ENCODE data around the gene DNAJC1. TPM values are rescaled to one million over a fixed set of nuclear protein-coding genes. Genes with fewer than 3 reads are reported as not detected.
A peak's percentile ranks its signal among the peaks of the same experiment; 100 is the strongest.

The DNAJC1 gene
- total RNA-seq, 2 experiments from 2014 or later: 20.6 to 28.1 TPM

GRCh38 chr10:21797533-21797932 lies 206.0 kb downstream of the DNAJC1 start:
- peaks cover 17% of the 10 kb centered on the region for H3K4me1 Mint-ChIP-seq
- H3K27ac Mint-ChIP-seq: peak overlapping the region; percentile 64
- peaks cover 22% of the 10 kb centered on the region for H3K36me3 Mint-ChIP-seq (ENCODE audit: low read depth)
- ChIA-PET CTCF (no interaction called here), POLR2A (no interaction called here)
- H3K9me3 Mint-ChIP-seq (ENCODE audit: low read depth): no peaks in the 10 kb centered on the region
- no peak overlapping the region for H3K4me3 Mint-ChIP-seq
- no peak for DNase-seq
- H3K27me3 Mint-ChIP-seq: no peaks in the 10 kb centered on the region
- no peak for ATAC-seq
- intact Hi-C loops (cut with DNase I, micrococcal nuclease): no loop called here

DNA sequence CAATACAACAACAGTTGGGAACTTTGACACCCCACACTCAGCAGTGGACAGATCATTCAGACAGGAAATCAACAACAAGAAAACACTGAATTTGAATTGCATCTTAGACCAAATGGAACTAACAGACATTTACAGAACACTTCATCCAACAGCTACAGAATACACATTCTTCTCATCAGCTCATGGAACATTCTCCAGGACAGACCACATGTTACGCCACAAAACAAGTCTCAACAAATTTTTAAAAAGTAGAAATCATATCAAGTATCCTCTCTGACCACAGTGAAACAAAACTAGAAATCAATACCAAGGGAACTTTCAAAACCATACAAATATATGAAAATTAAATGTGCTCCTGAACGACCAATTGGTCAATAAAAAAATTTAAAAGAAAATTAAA lies 212.3 kb downstream of the DNAJC1 start:
- no peak for ATAC-seq
- no peaks in the 10 kb centered on the region for H3K27me3 Mint-ChIP-seq
- no peak for DNase-seq
- no peak overlapping the region for H3K27ac Mint-ChIP-seq
- CTCF ChIA-PET: interaction anchor here (0.7 kb wide), 1 partner anchor 18 kb away, joined by 3 read pairs; no protein-coding TSS in a partner anchor
- H3K4me1 Mint-ChIP-seq: peaks cover 2% of the 10 kb centered on the region
- no peak overlapping the region for H3K4me3 Mint-ChIP-seq
- H3K36me3 Mint-ChIP-seq (ENCODE audit: low read depth): peaks cover 11% of the 10 kb centered on the region
- intact Hi-C loops (cut with DNase I, micrococcal nuclease): no loop called here
- POLR2A ChIA-PET: no interaction called here
- peaks cover 8% of the 10 kb centered on the region for H3K9me3 Mint-ChIP-seq (ENCODE audit: low read depth)

- Mint-ChIP-seq H3K27me3 (no peaks in the 10 kb centered on the region), H3K36me3 (ENCODE audit: low read depth) (peaks cover 21% of the 10 kb centered on the region), H3K4me1 (peaks cover 11% of the 10 kb centered on the region), H3K9me3 (ENCODE audit: low read depth) (peaks cover 8% of the 10 kb centered on the region), H3K4me3 (no peak overlapping the region), H3K27ac (no peak overlapping the region)
- ATAC-seq: no peak
- ChIA-PET CTCF (no interaction called here), POLR2A (no interaction called here)
- intact Hi-C loops (cut with DNase I, micrococcal nuclease): no loop called here
- no peak for DNase-seq
Observed at GRCh38 chr10:21776883-21777282, 226.6 kb downstream of the DNAJC1 start.

DNA sequence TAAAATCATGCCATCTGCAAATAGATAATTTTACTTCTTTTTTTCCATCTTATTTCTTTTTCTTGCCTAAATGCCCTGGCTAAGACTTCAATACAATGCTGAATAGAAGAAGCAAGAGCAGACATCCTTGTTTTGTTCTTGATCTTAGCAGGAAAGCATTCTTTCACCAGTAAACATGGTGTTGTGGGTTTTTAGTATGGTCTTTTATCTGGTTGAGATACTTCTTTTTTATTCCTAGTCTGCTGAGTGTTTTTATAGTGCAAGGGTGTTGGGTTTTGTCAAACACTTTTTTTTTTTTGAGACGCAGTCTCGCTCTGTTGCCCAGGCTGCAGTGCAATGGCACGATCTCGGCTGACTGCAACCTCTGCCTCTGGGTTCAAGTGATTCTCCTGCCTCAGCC lies 232.3 kb downstream of the DNAJC1 start:
- DNase-seq (no peak), ATAC-seq (no peak)
- Mint-ChIP-seq H3K27ac (no peak overlapping the region), H3K9me3 (ENCODE audit: low read depth) (peaks cover 2% of the 10 kb centered on the region), H3K4me1 (peaks cover 4% of the 10 kb centered on the region), H3K27me3 (no peaks in the 10 kb centered on the region), H3K36me3 (ENCODE audit: low read depth) (peaks cover 6% of the 10 kb centered on the region), H3K4me3 (no peak overlapping the region)
- ChIA-PET POLR2A (no interaction called here), CTCF (interaction anchor here (0.6 kb wide), 1 partner anchor 253 kb away, joined by 5 read pairs; no protein-coding TSS in a partner anchor)
- intact Hi-C loops (cut with DNase I, micrococcal nuclease): no loop called here

DNA sequence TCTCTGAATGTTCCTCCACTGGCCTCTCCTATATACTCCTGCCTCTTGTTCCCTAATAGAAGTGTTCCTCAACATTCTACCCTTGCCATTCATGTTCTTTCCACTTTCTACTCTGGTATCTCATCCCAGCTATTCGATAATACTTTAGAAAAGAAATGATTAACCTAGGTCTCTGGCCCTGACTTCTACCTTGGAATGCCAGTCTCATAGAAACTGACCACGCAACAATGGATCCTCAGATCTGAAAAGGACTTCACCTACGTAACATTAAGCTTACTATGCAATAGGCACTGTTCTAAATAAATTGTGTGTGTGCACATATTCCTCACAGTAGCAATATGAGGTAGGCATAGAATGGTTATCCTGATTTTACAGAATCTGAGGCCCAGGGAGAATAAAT lies 234.5 kb downstream of the DNAJC1 start:
- intact Hi-C loops (cut with DNase I, micrococcal nuclease): no loop called here
- Mint-ChIP-seq H3K4me1 (peaks cover 13% of the 10 kb centered on the region), H3K4me3 (no peak overlapping the region), H3K27me3 (no peaks in the 10 kb centered on the region), H3K36me3 (ENCODE audit: low read depth) (peaks cover 10% of the 10 kb centered on the region), H3K9me3 (ENCODE audit: low read depth) (no peaks in the 10 kb centered on the region), H3K27ac (no peak overlapping the region)
- ChIA-PET POLR2A (interaction anchor here (0.7 kb wide), 1 partner anchor 38 kb away, joined by 4 read pairs; no protein-coding TSS in a partner anchor), CTCF (interaction anchor here (1.3 kb wide), 1 partner anchor 38 kb away, joined by 4 read pairs; no protein-coding TSS in a partner anchor)
- no peak for DNase-seq
- no peak for ATAC-seq

- no peak overlapping the region for H3K4me3 Mint-ChIP-seq
- H3K27me3 Mint-ChIP-seq: no peaks in the 10 kb centered on the region
- peak; percentile 14 for DNase-seq
- H3K27ac Mint-ChIP-seq: peak overlapping the region; percentile 79
- peaks cover 9% of the 10 kb centered on the region for H3K36me3 Mint-ChIP-seq (ENCODE audit: low read depth)
- H3K4me1 Mint-ChIP-seq: peaks cover 14% of the 10 kb centered on the region
- POLR2A ChIA-PET: no interaction called here
- CTCF ChIA-PET: no interaction called here
- ATAC-seq: peak; percentile 65
- no peaks in the 10 kb centered on the region for H3K9me3 Mint-ChIP-seq (ENCODE audit: low read depth)
- intact Hi-C loops (cut with DNase I, micrococcal nuclease): no loop called here
Observed at GRCh38 chr10:21764466-21765189, 238.9 kb downstream of the DNAJC1 start.

DNA sequence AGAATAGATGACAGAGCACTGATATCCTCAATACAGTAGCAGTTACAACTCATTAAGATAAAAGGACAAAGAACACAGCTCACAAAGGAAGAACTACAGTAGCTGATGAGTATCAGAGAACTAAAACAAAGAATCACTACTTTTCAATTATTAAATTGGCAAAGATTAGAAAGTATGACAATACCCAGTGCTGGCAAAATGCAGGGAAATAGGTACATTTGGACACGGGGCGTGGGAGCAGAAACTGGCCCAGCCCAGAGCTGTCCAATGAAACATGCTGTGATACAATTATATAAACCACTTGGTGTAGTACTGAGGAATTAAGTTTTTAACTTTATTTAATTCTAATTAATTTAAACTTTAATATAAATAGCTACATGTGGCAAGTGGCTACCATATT lies 243.2 kb downstream of the DNAJC1 start:
- ATAC-seq (no peak), DNase-seq (no peak)
- H3K27ac Mint-ChIP-seq: no peak overlapping the region
- intact Hi-C loops (cut with DNase I, micrococcal nuclease): no loop called here
- ChIA-PET CTCF (interaction anchor here (0.6 to 1.0 kb wide), 2 partner anchors 27 to 29 kb away, joined by 4 read pairs; no protein-coding TSS in a partner anchor), POLR2A (interaction anchor here (0.6 kb wide), 1 partner anchor 22 kb away, joined by 6 read pairs; no protein-coding TSS in a partner anchor)
- peaks cover 15% of the 10 kb centered on the region for H3K36me3 Mint-ChIP-seq (ENCODE audit: low read depth)
- no peak overlapping the region for H3K4me3 Mint-ChIP-seq
- H3K4me1 Mint-ChIP-seq: peaks cover 14% of the 10 kb centered on the region
- H3K27me3 Mint-ChIP-seq: no peaks in the 10 kb centered on the region
- no peaks in the 10 kb centered on the region for H3K9me3 Mint-ChIP-seq (ENCODE audit: low read depth)

DNA sequence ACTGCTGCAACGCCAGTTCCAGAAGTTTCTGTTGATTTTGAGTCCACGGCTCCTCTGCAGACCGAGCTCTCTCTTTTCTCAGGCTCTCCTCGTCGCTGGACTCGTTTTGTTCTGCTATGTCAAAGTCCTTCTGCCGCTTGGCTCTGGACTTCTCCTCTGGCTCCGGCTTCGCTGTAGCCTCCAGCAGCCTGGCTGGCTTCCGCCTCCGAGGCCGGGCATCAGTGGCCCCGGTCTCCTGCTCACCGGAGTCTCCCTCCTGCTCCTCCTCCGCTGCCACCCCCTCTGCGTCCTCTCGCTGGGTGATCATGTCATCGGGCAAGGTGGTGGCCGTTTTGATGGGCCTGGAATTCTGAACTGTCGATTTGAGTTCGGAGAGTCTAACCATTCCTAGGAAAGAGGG lies 244.3 kb downstream of the DNAJC1 start:
- H3K4me1 Mint-ChIP-seq: peaks cover 7% of the 10 kb centered on the region
- DNase-seq (no peak), ATAC-seq (no peak)
- H3K36me3 Mint-ChIP-seq (ENCODE audit: low read depth): peaks cover 12% of the 10 kb centered on the region
- POLR2A ChIA-PET: no interaction called here
- intact Hi-C loops (cut with DNase I, micrococcal nuclease): no loop called here
- H3K4me3 Mint-ChIP-seq: no peak overlapping the region
- CTCF ChIA-PET: no interaction called here
- no peaks in the 10 kb centered on the region for H3K27me3 Mint-ChIP-seq
- no peak overlapping the region for H3K27ac Mint-ChIP-seq
- H3K9me3 Mint-ChIP-seq (ENCODE audit: low read depth): no peaks in the 10 kb centered on the region

DNA sequence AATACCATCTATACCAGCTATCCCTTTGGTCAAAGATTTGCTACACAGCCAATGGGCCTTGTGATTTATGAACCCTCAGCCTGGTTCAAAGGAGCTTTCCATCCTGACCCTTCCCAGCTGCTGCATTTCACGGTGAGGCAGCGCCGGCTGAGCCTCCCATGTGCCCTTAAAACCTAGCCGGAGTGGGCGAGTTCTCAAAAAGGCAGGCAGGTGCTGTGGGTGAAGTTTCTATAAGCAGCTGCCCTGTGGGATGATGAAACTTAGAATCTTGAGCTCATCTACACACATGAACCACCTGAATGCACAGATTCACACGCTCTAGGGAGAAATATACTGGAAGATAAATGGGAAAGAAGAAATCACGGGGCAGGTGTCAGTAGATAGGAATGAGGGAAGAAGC lies 244.8 kb downstream of the DNAJC1 start:
- Mint-ChIP-seq H3K36me3 (ENCODE audit: low read depth) (peaks cover 9% of the 10 kb centered on the region), H3K4me1 (peaks cover 1% of the 10 kb centered on the region), H3K4me3 (no peak overlapping the region), H3K27ac (no peak overlapping the region), H3K9me3 (ENCODE audit: low read depth) (no peaks in the 10 kb centered on the region), H3K27me3 (no peaks in the 10 kb centered on the region)
- no peak for ATAC-seq
- CTCF ChIA-PET: no interaction called here
- intact Hi-C loops (cut with DNase I, micrococcal nuclease): no loop called here
- POLR2A ChIA-PET: no interaction called here
- no peak for DNase-seq

DNA sequence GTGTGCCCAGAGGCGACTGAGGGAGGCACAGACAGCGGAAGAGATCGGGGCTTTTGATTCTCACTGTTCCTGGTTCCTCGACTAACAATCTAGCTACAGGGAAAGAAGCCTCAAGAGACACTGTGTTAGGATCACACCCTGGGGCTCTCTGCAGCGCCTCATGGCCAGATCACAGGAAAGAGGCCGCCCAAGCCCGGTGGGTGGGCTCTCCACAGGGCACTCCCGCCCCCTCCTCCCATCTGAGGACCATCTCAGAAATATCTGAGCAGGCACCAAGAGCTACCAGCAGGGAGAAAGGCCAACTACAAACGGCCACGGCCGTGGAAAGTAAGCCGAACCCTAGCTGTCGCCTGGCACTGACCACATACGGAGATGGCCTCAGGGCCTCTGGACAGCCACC lies 245.3 kb downstream of the DNAJC1 start:
- intact Hi-C loops (cut with DNase I, micrococcal nuclease): no loop called here
- H3K27me3 Mint-ChIP-seq: no peaks in the 10 kb centered on the region
- H3K4me1 Mint-ChIP-seq: no peaks in the 10 kb centered on the region
- DNase-seq (no peak), ATAC-seq (no peak)
- no peaks in the 10 kb centered on the region for H3K9me3 Mint-ChIP-seq (ENCODE audit: low read depth)
- ChIA-PET CTCF (interaction anchor here (0.6 kb wide), 1 partner anchor 679 kb away, joined by 3 read pairs; no protein-coding TSS in a partner anchor), POLR2A (no interaction called here)
- peaks cover 8% of the 10 kb centered on the region for H3K36me3 Mint-ChIP-seq (ENCODE audit: low read depth)
- H3K27ac Mint-ChIP-seq: no peak overlapping the region
- no peak overlapping the region for H3K4me3 Mint-ChIP-seq

GRCh38 chr10:21757185-21757901 lies 246.2 kb downstream of the DNAJC1 start:
- ATAC-seq (no peak), DNase-seq (no peak)
- H3K36me3 Mint-ChIP-seq (ENCODE audit: low read depth): peaks cover 8% of the 10 kb centered on the region
- no peak overlapping the region for H3K27ac Mint-ChIP-seq
- no peaks in the 10 kb centered on the region for H3K4me1 Mint-ChIP-seq
- H3K27me3 Mint-ChIP-seq: no peaks in the 10 kb centered on the region
- POLR2A ChIA-PET: no interaction called here
- intact Hi-C loops (cut with DNase I, micrococcal nuclease): no loop called here
- no peaks in the 10 kb centered on the region for H3K9me3 Mint-ChIP-seq (ENCODE audit: low read depth)
- H3K4me3 Mint-ChIP-seq: no peak overlapping the region
- CTCF ChIA-PET: no interaction called here

- no peak for ATAC-seq
- no peaks in the 10 kb centered on the region for H3K4me1 Mint-ChIP-seq
- peaks cover 8% of the 10 kb centered on the region for H3K36me3 Mint-ChIP-seq (ENCODE audit: low read depth)
- POLR2A ChIA-PET: no interaction called here
- H3K27me3 Mint-ChIP-seq: no peaks in the 10 kb centered on the region
- intact Hi-C loops (cut with DNase I, micrococcal nuclease): no loop called here
- H3K27ac Mint-ChIP-seq: no peak overlapping the region
- CTCF ChIA-PET: interaction anchor here (1.1 kb wide), 1 partner anchor 10 kb away, joined by 3 read pairs; no protein-coding TSS in a partner anchor
- H3K4me3 Mint-ChIP-seq: no peak overlapping the region
- no peaks in the 10 kb centered on the region for H3K9me3 Mint-ChIP-seq (ENCODE audit: low read depth)
- DNase-seq: no peak
Observed at GRCh38 chr10:21756707-21757106, 246.8 kb downstream of the DNAJC1 start.

Measured in activated CD4-positive, alpha-beta T cell treated with anti-CD3 and anti-CD28 coated beads for 36 hours (primary cell).